GM12878 (cell line): ENCODE data around the gene GPR39. TPM values are rescaled to one million over a fixed set of nuclear protein-coding genes. Genes with fewer than 3 reads are reported as not detected.

ENCODE experiments used
- ATAC-seq: fragments of 200-7000 bp; cut with Tn5 transposase; 3 replicates; pipeline ENCODE4 v1.9.1; 2020; ENCODE audit warnings: mild to moderate bottlenecking, moderate library complexity
- BruUV-seq: library from RNA; stranded (reverse); fragments of 400-500 nt; replicated peaks from 2 replicates; lab custom pipeline; 2021; lab: Mats Ljungman, UMichigan
- CTCF ChIA-PET: fragments of 300-600 bp; sonication (Branson Sonifier 250); formaldehyde crosslinking; extraction: SDS; loops from one replicate; lab custom pipeline; 2021; ENCODE audit warnings: inconsistent platforms; lab: Yijun Ruan, JAX
- POLR2A ChIA-PET: fragments of 350-600 bp; formaldehyde crosslinking; extraction: SDS; loops from one replicate; lab custom pipeline; 2021; ENCODE audit warnings: inconsistent platforms; lab: Charles Lee
- RAD21 ChIA-PET: fragments of 300-600 bp; sonication (Branson Sonifier 250); formaldehyde crosslinking; loops from one replicate; lab custom pipeline; 2023; ENCODE audit warnings: antibody characterized with exemption; ENCODE audit not compliant: unreplicated experiment; lab: Charles Lee
- SMC1A ChIA-PET: fragments of 300-600 bp; sonication (Branson Sonifier 250); formaldehyde crosslinking; loops from one replicate; lab custom pipeline; 2023; ENCODE audit not compliant: unreplicated experiment, uncharacterized antibody; lab: Charles Lee
- DNase-seq: peaks from one replicate; pipeline ENCODE4 v3.0.0-alpha.2; 2011; ENCODE audit warnings: low read depth, low spot score
- FAIRE-seq: peaks from 3 replicates; lab custom pipeline; 2011; peaks lifted over from hg19 to GRCh38; lab: Jason Lieb, UNC
- H2AFZ ChIP-seq: 2 replicates; pipeline ENCODE4 v1.6.0; 2011; ENCODE audit warnings: low read depth, low read length, control low read depth; ENCODE audit not compliant: control insufficient read depth
- H3K27ac ChIP-seq: 2 replicates; pipeline ENCODE4 v1.5.1; 2011; ENCODE audit warnings: control low read depth; ENCODE audit not compliant: control insufficient read depth, insufficient read depth
- H3K27me3 ChIP-seq, 2 experiments: replicated peaks in 1 of 2; 2 replicates each; pipeline versions ENCODE4 v1.6.0 to v1.6.1; 2011; ENCODE audit warnings: low read length in 1 of 2; ENCODE audit not compliant: control insufficient read depth in 2 of 2, insufficient read depth in 2 of 2
- H3K36me3 ChIP-seq, 2 experiments: 2 replicates each; pipeline ENCODE4 v1.5.1; 2011; ENCODE audit warnings: low read length in 1 of 2; ENCODE audit not compliant: control insufficient read depth in 2 of 2, insufficient read depth in 2 of 2
- H3K4me1 ChIP-seq: 2 replicates; pipeline ENCODE4 v1.6.1; 2011; ENCODE audit warnings: mild to moderate bottlenecking, low read length, moderate library complexity, mixed read lengths; ENCODE audit not compliant: control insufficient read depth, insufficient read depth
- H3K4me2 ChIP-seq: 2 replicates; pipeline ENCODE4 v1.6.0; 2011; ENCODE audit warnings: control low read depth; ENCODE audit not compliant: control insufficient read depth, insufficient read depth
- H3K4me3 ChIP-seq: fragments of 200-600 bp; sonication (generic); 2 replicates; pipeline ENCODE4 v1.5.1; 2016
- H3K79me2 ChIP-seq: 2 replicates; pipeline ENCODE4 v1.6.0; 2011; ENCODE audit warnings: low read length; ENCODE audit not compliant: control insufficient read depth, insufficient read depth
- H3K9ac ChIP-seq: 2 replicates; pipeline ENCODE4 v1.8.0; 2011; ENCODE audit warnings: low read length, control low read depth, mixed read lengths; ENCODE audit not compliant: control insufficient read depth, insufficient read depth
- H3K9me3 ChIP-seq: replicated peaks from 3 replicates; pipeline ENCODE4 v1.5.1; 2011; ENCODE audit warnings: mild to moderate bottlenecking, low read length; ENCODE audit not compliant: control insufficient read depth, insufficient read depth
- H4K20me1 ChIP-seq: 2 replicates; pipeline ENCODE4 v1.6.0; 2011; ENCODE audit not compliant: control insufficient read depth, insufficient read depth
- ATF7 ChIP-seq: fragments of 450-650 bp; IDR thresholded peaks from 2 replicates; pipeline ENCODE4 v1.6.1; 2016; ENCODE audit warnings: low read depth, mild to moderate bottlenecking
- GATAD2B ChIP-seq: fragments of 450-650 bp; conservative IDR thresholded peaks from 2 replicates; pipeline ENCODE4 v1.6.1; 2017; ENCODE audit warnings: low read depth, mild to moderate bottlenecking, moderate library complexity
- NFYB ChIP-seq: IDR thresholded peaks from 2 replicates; pipeline ENCODE4 v1.6.1; 2011; ENCODE audit warnings: low read depth, mild to moderate bottlenecking, low read length, improper control_type of control experiment, moderate library complexity; ENCODE audit not compliant: insufficient read depth
- RB1 ChIP-seq: fragments of 450-650 bp; formaldehyde crosslinking; IDR thresholded peaks from 2 replicates; pipeline ENCODE4 v1.6.1; 2017; ENCODE audit warnings: mild to moderate bottlenecking, borderline replicate concordance
- REST ChIP-seq: IDR thresholded peaks from 2 replicates; pipeline ENCODE4 v1.6.1; 2012; ENCODE audit warnings: mild to moderate bottlenecking, low read depth, low read length
- SUPT20H ChIP-seq: IDR thresholded peaks from 2 replicates; pipeline ENCODE4 v1.6.1; 2011; ENCODE audit warnings: low read depth, mild to moderate bottlenecking, low read length, moderate library complexity, borderline replicate concordance; ENCODE audit not compliant: control insufficient read depth
- TBL1XR1 ChIP-seq: IDR thresholded peaks from 2 replicates; pipeline ENCODE4 v1.6.1; 2012; ENCODE audit warnings: low read depth, low read length, improper control_type of control experiment
- WRNIP1 ChIP-seq: IDR thresholded peaks from 2 replicates; pipeline ENCODE4 v1.6.1; 2011; ENCODE audit warnings: low read depth, low read length, improper control_type of control experiment, borderline replicate concordance
- ZSCAN29 ChIP-seq: fragments of 450-650 bp; IDR thresholded peaks from 2 replicates; pipeline ENCODE4 v1.6.1; 2017; ENCODE audit warnings: mild to moderate bottlenecking, moderate library complexity
- WGBS: methylation state at CpG from one replicate; pipeline ENCODE4 v1.1.6; 2016; ENCODE audit warnings: low lambda C conversion rate; ENCODE audit not compliant: insufficient replicate concordance, insufficient coverage; ENCODE audit errors: missing lambda C conversion rate; 5-methylcytosine and 5-hydroxymethylcytosine counted together
- in situ Hi-C: fragments of 300-500 bp; cut with MboI; formaldehyde crosslinking; loops from 9 replicates; pipeline ENCODE4 v1.14.3; 2018; ENCODE audit warnings: mixed read lengths
- intact Hi-C: fragments of 100-400 bp; cut with micrococcal nuclease; formaldehyde crosslinking; loops from one replicate; pipeline ENCODE4 v1.14.2; 2022; ENCODE audit not compliant: unreplicated experiment
- polyA plus RNA-seq, 11 experiments: library from polyadenylated mRNA; depleted of rRNA in 4 of 11; unstranded in 6 of 11; stranded (reverse) in 5 of 11; fragments of >200 nt; fragmentation: Nextera tagmentation in 4 of 11; fragmentation: Illumina TruSeq in 1 of 11; extraction: Ambion mirVana in 4 of 11; extraction: Trizol in 1 of 11; gene quantifications; 1 replicate in 1 of 11; 2 replicates in 10 of 11; pipeline versions ENCODE4 v1.2.1 to v1.2.3, GENCODE V29; 2011 to 2016; ENCODE audit warnings: inconsistent platforms in 2 of 11, missing spikeins in 2 of 11, low read depth in 1 of 11
- total RNA-seq, 4 experiments: library from RNA; depleted of rRNA in 3 of 4; stranded (reverse); fragments of >200 nt in 3 of 4; fragmentation: Illumina TruSeq in 1 of 4; extraction: Trizol in 1 of 4; gene quantifications; 2 replicates each; pipeline versions ENCODE4 v1.2.1 to v1.2.3, GENCODE V29; 2013 to 2021

GPR39 gene
- total and polyA plus RNA-seq, 10 of the 15 experiments (the other 5 are each of a cell fraction or from before 2014, with no cell fraction given), result 0.05 to 0.23 TPM; not detected in 8

- Histone ChIP-seq H3K27ac (no peak overlapping the region), H3K4me3 (no peak overlapping the region), H3K27me3 (peaks cover 5 to 6% of the 10 kb centered on the region in 2 experiments), H3K79me2 (no peaks in the 10 kb centered on the region), H4K20me1 (no peaks in the 10 kb centered on the region), H3K36me3 (no peaks in the 10 kb centered on the region), H2AFZ (no peak overlapping the region), H3K4me1 (no peaks in the 10 kb centered on the region), H3K4me2 (no peak overlapping the region), H3K9me3 (no peaks in the 10 kb centered on the region), H3K9ac (no peak overlapping the region)
- ATAC-seq (no peak), DNase-seq (no peak), FAIRE-seq (no peak)
- ChIA-PET SMC1A (interaction anchor here (1.4 to 1.5 kb wide), 2 partner anchors 10 to 26 kb away, joined by 4 read pairs; no protein-coding TSS in a partner anchor), RAD21 (interaction anchor here (1.4 kb wide), 1 partner anchor 503 kb away, joined by 4 read pairs; no protein-coding TSS in a partner anchor), CTCF (interaction anchor here (1.0 to 1.5 kb wide), 2 partner anchors 9 to 506 kb away, joined by 3 to 6 read pairs; no protein-coding TSS in a partner anchor), POLR2A (no interaction called here)
- in situ Hi-C loops (no loop called here), intact Hi-C loops (no loop called here)
- 8% methylated on average over 25 of the region's 25 CpGs for WGBS
- no peak for TF ChIP-seq WRNIP1
- no peak for TF ChIP-seq NFYB
- TF ChIP-seq ZSCAN29, result no peak
- TF ChIP-seq SUPT20H, result no peak
- TF ChIP-seq RB1, result no peak
- TF ChIP-seq TBL1XR1, result no peak
- TF ChIP-seq GATAD2B, result no peak
- TF ChIP-seq REST, result no peak
- no peak for TF ChIP-seq ATF7
- no TSS peak for BruUV-seq
Observed at GRCh38 chr2:132668189-132668823, 251.7 kb downstream of the GPR39 start.
